Tibial nerve (tissue), 4 donors: ENCODE data around the gene FOXF2.

Experiments used
- EP300 ChIP-seq, 2 donors: sonication (generic); formaldehyde crosslinking; IDR thresholded peaks; one replicate each; pipeline ENCODE4 v1.6.1; 2017; ENCODE audit warnings: antibody characterized with exemption in 2 of 2, mild to moderate bottlenecking in 1 of 2
- POLR2A ChIP-seq, 2 donors: fragments of 450-650 bp; IDR thresholded peaks; one replicate each; pipeline ENCODE4 v1.6.1; 2017; ENCODE audit warnings: antibody characterized with exemption in 2 of 2, mild to moderate bottlenecking in 2 of 2, moderate library complexity in 2 of 2
- TF ChIP-seq, protein P1 (sequence below), 5 experiments: fragments of 200-600 bp in 3 of 5; fragments of 450-650 bp in 2 of 5; sonication (generic) in 3 of 5; IDR thresholded peaks; one replicate each; pipeline ENCODE4 v1.5.1; 2016 to 2019; ENCODE audit warnings: antibody characterized with exemption in 5 of 5, mild to moderate bottlenecking in 3 of 5, moderate library complexity in 2 of 5

DNA sequence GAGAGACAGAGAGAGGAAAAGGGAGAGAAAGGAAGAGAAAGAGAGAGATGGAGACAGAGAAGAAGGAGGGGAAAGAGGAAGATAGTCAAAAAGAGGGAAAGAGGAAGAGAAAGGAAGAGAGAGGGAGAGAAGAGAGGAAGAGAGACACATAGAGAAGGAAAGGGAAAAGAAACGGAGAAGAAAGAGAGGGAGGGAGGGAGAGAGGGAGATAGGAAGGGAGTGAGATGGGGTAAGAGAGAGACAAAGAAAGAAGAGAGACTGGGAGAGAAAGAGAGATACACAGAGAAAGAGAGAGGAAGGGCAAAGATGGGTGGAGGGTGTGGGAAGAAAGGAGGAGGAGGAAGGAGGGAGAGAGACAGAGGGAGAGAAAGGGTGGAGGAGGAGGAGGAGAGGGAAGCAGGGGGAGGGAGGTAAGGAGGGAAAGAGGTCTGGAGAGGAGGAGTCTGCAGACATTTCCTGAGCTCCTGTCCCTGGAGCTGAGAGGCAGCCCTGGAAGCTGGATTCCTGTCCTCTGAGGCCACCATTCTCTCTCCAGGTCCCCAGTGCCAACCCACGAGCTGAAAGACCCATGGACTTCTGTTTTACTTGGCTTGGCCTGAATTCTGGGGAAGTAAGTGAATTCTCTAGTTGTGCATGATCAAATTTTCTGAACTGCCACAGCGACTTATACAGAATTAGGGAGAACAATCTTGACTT lies 9.9 kb downstream of the FOXF2 start:
- TF ChIP-seq, protein P1, sequence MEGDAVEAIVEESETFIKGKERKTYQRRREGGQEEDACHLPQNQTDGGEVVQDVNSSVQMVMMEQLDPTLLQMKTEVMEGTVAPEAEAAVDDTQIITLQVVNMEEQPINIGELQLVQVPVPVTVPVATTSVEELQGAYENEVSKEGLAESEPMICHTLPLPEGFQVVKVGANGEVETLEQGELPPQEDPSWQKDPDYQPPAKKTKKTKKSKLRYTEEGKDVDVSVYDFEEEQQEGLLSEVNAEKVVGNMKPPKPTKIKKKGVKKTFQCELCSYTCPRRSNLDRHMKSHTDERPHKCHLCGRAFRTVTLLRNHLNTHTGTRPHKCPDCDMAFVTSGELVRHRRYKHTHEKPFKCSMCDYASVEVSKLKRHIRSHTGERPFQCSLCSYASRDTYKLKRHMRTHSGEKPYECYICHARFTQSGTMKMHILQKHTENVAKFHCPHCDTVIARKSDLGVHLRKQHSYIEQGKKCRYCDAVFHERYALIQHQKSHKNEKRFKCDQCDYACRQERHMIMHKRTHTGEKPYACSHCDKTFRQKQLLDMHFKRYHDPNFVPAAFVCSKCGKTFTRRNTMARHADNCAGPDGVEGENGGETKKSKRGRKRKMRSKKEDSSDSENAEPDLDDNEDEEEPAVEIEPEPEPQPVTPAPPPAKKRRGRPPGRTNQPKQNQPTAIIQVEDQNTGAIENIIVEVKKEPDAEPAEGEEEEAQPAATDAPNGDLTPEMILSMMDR (IDR thresholded peaks at IDR 0.05): no peak
- TF ChIP-seq EP300 (IDR thresholded peaks at IDR 0.05) (no peak), POLR2A (IDR thresholded peaks at IDR 0.05) (no peak)
